Adrenal gland (tissue), 5 donors: ENCODE measurements around the gene IL17RD.

Source experiments
- CTCF ChIP-seq, 6 experiments: fragments of 450-650 bp in 4 of 6; fragments of 200-600 bp in 2 of 6; sonication (generic) in 1 of 6; IDR thresholded peaks; 1 replicate in 5 of 6; 2 replicates in 1 of 6; pipeline versions ENCODE4 v1.5.1 to v1.8.0; 2016 to 2021; ENCODE audit warnings: antibody characterized with exemption in 6 of 6, mild to moderate bottlenecking in 2 of 6, moderate library complexity in 1 of 6
- POLR2A ChIP-seq, 2 donors: fragments of 450-650 bp; IDR thresholded peaks; one replicate each; pipeline ENCODE4 v1.6.1; 2017; ENCODE audit warnings: antibody characterized with exemption in 2 of 2, mild to moderate bottlenecking in 2 of 2, moderate library complexity in 1 of 2
- donor health status: DM: no; HTN: no; CAD: no.

GRCh38 chr3:57085211-57085610, 79.9 kb downstream of the IL17RD start:
- TF ChIP-seq CTCF (IDR thresholded peaks at IDR 0.05) = no peak
- no peak for TF ChIP-seq POLR2A (IDR thresholded peaks at IDR 0.05)
